Activated B cell treated with CpG ODN at 0.5 μM for 24 hours (primary cell): ENCODE results near the gene IGSF11. TPM values are rescaled to one million over a fixed set of nuclear protein-coding genes. Genes with fewer than 3 reads are reported as not detected.

Experiments
- ATAC-seq: fragments of 200-7000 bp; cut with Tn5 transposase; one replicate; pipeline ENCODE4 v1.10.0; 2021; ENCODE audit warnings: low read depth, mild to moderate bottlenecking, moderate library complexity
- CTCF ChIA-PET: fragments of 350-600 bp; sonication (Branson Sonifier 250); formaldehyde crosslinking; loops from one replicate; lab custom pipeline; 2021; ENCODE audit warnings: antibody characterized with exemption; lab: Charles Lee
- POLR2A ChIA-PET: fragments of 350-600 bp; sonication (Branson Sonifier 250); formaldehyde crosslinking; loops from one replicate; lab custom pipeline; 2021; ENCODE audit warnings: antibody characterized with exemption; lab: Charles Lee
- DNase-seq: peaks from one replicate; pipeline ENCODE4 v3.0.0; 2022
- H3K27ac Mint-ChIP-seq: one replicate; pipeline ENCODE4 v1.8.0; 2020; ENCODE audit warnings: mixed read lengths
- H3K27me3 Mint-ChIP-seq: one replicate; pipeline ENCODE4 v1.8.0; 2021; ENCODE audit warnings: mixed read lengths
- H3K36me3 Mint-ChIP-seq: one replicate; pipeline ENCODE4 v1.8.0; 2021; ENCODE audit warnings: low read depth, mixed read lengths
- H3K4me1 Mint-ChIP-seq: one replicate; pipeline ENCODE4 v1.8.0; 2021; ENCODE audit warnings: mixed read lengths
- H3K4me3 Mint-ChIP-seq: one replicate; pipeline ENCODE4 v1.8.0; 2020; ENCODE audit warnings: mild to moderate bottlenecking, mixed read lengths
- H3K9me3 Mint-ChIP-seq: one replicate; pipeline ENCODE4 v1.8.0; 2020; ENCODE audit warnings: mixed read lengths
- intact Hi-C: fragments of 100-400 bp; cut with micrococcal nuclease; formaldehyde crosslinking; loops from one replicate; pipeline ENCODE4 v1.15.1; 2024
- total RNA-seq: library from RNA; stranded (reverse); gene quantifications from 2 replicates; pipeline ENCODE4 v1.2.3, GENCODE V29; 2022
- TF ChIP-seq, protein P1 (sequence below): fragments of 200-600 bp; IDR thresholded peaks from one replicate; pipeline ENCODE4 v1.8.0; 2022; ENCODE audit warnings: antibody characterized with exemption, mild to moderate bottlenecking

The IGSF11 gene
- total RNA-seq, 1 donor from 2014 or later, result not detected

DNA sequence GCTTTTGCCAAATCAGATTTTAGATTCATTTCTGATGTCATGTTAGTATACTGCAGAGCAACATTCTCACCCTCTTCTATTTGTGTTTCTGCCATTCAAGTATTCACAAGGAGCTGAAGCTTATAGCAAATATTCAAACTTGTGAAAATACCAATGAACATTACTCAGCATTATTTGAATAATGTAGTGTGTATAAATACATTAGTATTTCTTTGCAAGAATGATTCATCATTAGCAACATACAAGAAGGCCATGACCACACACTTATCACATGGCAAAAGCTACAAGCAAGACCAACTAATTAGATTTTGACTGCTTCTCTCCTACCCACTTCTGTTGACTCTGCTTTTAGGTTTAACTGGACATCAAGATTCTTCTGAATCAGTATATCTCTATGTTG, 124.9 kb downstream of the IGSF11 start:
- Mint-ChIP-seq H3K9me3 (no peaks in the 10 kb centered on the region), H3K27ac (no peak overlapping the region), H3K4me1 (no peaks in the 10 kb centered on the region), H3K27me3 (peaks cover 18% of the 10 kb centered on the region), H3K36me3 (no peaks in the 10 kb centered on the region), H3K4me3 (no peak overlapping the region)
- intact Hi-C loops, result no loop called here
- no peak for DNase-seq
- TF ChIP-seq, protein P1, sequence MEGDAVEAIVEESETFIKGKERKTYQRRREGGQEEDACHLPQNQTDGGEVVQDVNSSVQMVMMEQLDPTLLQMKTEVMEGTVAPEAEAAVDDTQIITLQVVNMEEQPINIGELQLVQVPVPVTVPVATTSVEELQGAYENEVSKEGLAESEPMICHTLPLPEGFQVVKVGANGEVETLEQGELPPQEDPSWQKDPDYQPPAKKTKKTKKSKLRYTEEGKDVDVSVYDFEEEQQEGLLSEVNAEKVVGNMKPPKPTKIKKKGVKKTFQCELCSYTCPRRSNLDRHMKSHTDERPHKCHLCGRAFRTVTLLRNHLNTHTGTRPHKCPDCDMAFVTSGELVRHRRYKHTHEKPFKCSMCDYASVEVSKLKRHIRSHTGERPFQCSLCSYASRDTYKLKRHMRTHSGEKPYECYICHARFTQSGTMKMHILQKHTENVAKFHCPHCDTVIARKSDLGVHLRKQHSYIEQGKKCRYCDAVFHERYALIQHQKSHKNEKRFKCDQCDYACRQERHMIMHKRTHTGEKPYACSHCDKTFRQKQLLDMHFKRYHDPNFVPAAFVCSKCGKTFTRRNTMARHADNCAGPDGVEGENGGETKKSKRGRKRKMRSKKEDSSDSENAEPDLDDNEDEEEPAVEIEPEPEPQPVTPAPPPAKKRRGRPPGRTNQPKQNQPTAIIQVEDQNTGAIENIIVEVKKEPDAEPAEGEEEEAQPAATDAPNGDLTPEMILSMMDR, result no peak
- ATAC-seq, result no peak
- ChIA-PET POLR2A (no interaction called here), CTCF (no interaction called here)

DNA sequence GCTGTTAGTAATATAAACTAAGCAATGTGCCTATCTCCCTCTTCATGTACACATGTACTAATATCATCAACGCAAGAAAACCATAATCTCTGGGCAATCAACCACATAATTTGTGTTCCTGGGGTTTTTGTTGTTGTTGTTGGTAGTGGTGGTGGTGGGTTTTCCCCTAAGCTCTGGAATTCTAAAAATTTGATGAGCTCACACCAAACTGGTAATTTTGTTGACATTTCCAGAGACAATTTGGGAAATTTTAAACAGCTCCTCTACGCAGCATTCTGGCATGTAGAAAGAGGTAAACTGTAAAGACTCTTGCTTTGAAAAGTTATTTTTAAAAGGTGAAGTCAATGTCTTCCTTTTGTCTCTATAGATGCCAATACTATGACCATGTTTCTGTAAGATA, 126.7 kb downstream of the IGSF11 start:
- Mint-ChIP-seq H3K36me3 (no peaks in the 10 kb centered on the region), H3K9me3 (no peaks in the 10 kb centered on the region), H3K27ac (no peak overlapping the region), H3K4me3 (no peak overlapping the region), H3K27me3 (peaks cover 17% of the 10 kb centered on the region), H3K4me1 (no peaks in the 10 kb centered on the region)
- ChIA-PET POLR2A (no interaction called here), CTCF (no interaction called here)
- intact Hi-C loops, result no loop called here
- DNase-seq, result no peak
- TF ChIP-seq, protein P1, result no peak
- ATAC-seq, result no peak

DNA sequence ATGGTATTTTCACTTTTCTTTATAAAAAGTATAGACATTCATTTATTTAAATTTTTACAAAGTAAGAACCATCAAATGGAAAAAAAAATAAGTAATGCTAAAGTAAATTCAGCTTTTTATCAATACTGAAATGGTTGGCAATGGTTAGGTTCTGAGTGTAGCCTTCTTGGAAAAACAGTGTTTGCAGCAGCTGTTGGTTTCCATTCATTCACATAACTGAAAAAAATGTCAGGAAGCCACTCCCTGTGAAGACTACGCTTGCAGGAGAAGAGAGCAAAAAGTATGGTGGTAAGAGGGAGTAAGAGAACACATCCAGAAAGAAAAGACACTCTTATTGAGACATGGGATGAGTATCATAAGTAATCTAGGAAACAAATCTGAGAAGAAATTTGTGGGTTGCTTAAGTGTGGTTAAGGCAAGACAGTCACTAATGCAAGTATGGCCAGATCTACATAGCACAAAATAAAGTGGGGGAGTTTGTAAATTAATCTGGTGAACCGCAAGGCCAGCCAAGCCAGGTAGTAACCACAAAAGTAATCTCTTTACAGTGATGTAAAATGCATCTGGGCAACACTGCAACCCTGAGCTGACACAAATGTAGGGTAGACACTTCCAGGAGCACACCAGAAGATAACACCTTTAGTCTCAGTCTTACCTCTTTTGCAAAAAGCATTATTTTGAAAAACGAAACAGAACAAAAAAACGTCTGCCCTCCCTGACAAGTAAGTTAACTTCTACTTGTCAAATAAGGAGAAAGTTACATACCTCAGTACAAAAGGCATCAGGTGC, 133.7 kb downstream of the IGSF11 start:
- TF ChIP-seq, protein P1, result no peak
- H3K9me3 Mint-ChIP-seq, result no peaks in the 10 kb centered on the region
- no peaks in the 10 kb centered on the region for H3K36me3 Mint-ChIP-seq
- DNase-seq (no peak), ATAC-seq (no peak)
- no peak overlapping the region for H3K27ac Mint-ChIP-seq
- H3K27me3 Mint-ChIP-seq, result peaks cover 6% of the 10 kb centered on the region
- no peaks in the 10 kb centered on the region for H3K4me1 Mint-ChIP-seq
- H3K4me3 Mint-ChIP-seq, result no peak overlapping the region
- CTCF ChIA-PET, result interaction anchor here (1.2 kb wide), 1 partner anchor 17 kb away, joined by 3 read pairs; no protein-coding TSS in a partner anchor
- POLR2A ChIA-PET, result no interaction called here
- intact Hi-C loops, result no loop called here

DNA sequence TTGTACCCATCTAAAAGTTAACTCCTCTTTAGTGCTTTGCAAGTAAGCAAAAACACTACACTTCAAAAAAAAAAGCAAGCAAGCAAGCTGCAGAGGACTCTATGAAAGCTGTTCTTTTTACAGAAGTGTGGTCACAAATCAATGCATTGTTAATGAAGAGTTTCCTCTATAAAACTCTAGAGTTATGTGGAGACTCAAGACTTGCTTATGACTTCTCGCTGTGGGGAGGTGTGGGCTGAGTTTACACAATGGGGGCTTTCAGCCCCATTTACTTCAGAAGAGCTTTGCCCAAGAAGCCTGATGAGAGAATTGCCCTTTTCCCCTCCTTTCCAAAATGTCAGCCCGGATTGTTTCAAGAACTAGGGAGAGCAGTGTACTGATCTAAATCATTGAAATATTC, 144.4 kb downstream of the IGSF11 start:
- TF ChIP-seq, protein P1, result no peak
- H3K4me1 Mint-ChIP-seq, result no peaks in the 10 kb centered on the region
- DNase-seq (no peak), ATAC-seq (no peak)
- H3K27ac Mint-ChIP-seq, result no peak overlapping the region
- POLR2A ChIA-PET, result no interaction called here
- no peak overlapping the region for H3K4me3 Mint-ChIP-seq
- CTCF ChIA-PET, result no interaction called here
- intact Hi-C loops, result no loop called here
- H3K36me3 Mint-ChIP-seq, result no peaks in the 10 kb centered on the region
- peaks cover 32% of the 10 kb centered on the region for H3K27me3 Mint-ChIP-seq
- H3K9me3 Mint-ChIP-seq, result no peaks in the 10 kb centered on the region

DNA sequence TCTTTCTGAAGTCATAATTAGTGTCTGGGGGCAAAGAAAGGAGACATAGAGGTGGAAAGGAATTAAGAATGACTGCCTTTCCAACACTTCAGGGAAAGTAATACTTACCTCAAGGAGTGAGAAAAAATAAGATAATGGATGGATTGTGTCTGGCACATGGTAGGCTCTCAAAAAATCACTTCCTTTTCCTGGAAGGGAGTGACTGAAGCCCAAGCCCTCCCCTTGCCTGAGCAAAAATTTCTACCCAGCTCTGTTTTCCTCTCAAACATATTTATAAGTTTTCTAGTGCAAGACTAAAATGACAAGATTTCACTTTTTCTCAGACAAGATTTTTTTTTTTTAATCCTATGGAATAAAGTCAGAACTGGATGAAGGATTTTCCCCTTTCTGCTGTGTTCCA, 145.0 kb downstream of the IGSF11 start:
- ChIA-PET CTCF (interaction anchor here (0.6 kb wide), 1 partner anchor 32 kb away, joined by 3 read pairs; no protein-coding TSS in a partner anchor), POLR2A (no interaction called here)
- Mint-ChIP-seq H3K27me3 (peaks cover 28% of the 10 kb centered on the region), H3K4me3 (no peak overlapping the region), H3K27ac (no peak overlapping the region), H3K36me3 (no peaks in the 10 kb centered on the region), H3K4me1 (no peaks in the 10 kb centered on the region), H3K9me3 (no peaks in the 10 kb centered on the region)
- intact Hi-C loops, result loop anchor here (10.0 kb wide), 2 partner anchors 1005 to 1905 kb away; no protein-coding TSS in a partner anchor
- no peak for DNase-seq
- TF ChIP-seq, protein P1, result no peak
- ATAC-seq, result no peak
